ENCODE results near the gene AP1S1. TPM values are rescaled to one million over a fixed set of nuclear protein-coding genes. Genes with fewer than 3 reads are reported as not detected.

Gene AP1S1
- total RNA-seq, 1 donor from 2014 or later, result 50.4 TPM

DNA sequence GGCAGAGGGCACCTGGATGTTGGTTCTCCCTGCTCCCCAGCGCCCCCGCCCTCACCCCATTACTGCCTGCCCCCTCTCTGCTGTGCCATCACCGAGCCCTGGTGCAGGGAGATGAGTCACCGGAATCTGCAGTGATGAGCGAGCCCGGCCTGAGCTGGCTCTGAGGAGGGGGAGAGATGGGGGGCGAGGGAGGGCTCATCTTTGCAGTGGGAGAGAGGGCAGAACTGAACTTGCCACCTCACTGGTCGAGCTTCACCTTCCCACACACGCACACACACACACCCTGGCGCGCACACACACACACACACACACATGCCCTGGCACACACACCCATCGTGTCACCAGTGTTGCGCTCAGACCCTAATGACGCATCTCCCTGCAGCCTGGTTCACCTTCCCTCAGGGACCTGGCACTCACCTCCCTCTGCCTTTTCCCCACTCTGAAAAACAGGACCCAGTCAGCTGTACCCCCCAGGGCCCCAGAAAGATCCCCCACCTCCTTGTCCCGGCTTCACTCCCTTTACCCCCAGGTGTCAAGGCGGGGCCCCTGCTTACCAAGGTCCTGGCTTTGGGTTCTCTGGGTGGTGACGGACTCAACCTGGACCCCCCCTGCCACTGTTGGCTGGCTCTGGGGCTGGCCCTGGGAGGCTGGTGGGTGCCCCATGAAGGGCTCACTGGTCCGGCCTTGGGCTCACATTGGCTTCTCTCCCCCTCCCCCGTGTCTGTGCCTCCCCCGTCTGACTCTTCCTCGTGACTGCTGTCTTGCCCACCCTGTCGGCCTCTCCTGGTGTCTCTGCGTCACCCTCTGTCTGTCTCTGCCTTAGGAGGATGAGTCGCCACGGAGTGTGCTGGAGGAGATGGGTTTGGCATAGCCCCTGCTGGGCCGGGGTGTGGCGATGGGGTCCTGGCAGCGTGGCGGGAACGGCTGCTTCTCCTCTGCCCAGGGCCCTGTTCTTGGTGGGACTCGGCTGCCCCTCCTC, 5.7 kb downstream of the AP1S1 start:
- Mint-ChIP-seq H3K4me3 (ENCODE audit: unreplicated experiment) (no peak overlapping the region), H3K9me3 (ENCODE audit: unreplicated experiment) (peaks cover 8% of the 10 kb centered on the region), H3K4me1 (ENCODE audit: low read depth, unreplicated experiment) (peaks cover 11% of the 10 kb centered on the region), H3K27me3 (ENCODE audit: unreplicated experiment) (peaks cover 24% of the 10 kb centered on the region), H3K27ac (ENCODE audit: unreplicated experiment) (no peak overlapping the region), H3K36me3 (ENCODE audit: unreplicated experiment) (no peaks in the 10 kb centered on the region)
- DNase-seq, result no peak
- TF ChIP-seq, protein P1, sequence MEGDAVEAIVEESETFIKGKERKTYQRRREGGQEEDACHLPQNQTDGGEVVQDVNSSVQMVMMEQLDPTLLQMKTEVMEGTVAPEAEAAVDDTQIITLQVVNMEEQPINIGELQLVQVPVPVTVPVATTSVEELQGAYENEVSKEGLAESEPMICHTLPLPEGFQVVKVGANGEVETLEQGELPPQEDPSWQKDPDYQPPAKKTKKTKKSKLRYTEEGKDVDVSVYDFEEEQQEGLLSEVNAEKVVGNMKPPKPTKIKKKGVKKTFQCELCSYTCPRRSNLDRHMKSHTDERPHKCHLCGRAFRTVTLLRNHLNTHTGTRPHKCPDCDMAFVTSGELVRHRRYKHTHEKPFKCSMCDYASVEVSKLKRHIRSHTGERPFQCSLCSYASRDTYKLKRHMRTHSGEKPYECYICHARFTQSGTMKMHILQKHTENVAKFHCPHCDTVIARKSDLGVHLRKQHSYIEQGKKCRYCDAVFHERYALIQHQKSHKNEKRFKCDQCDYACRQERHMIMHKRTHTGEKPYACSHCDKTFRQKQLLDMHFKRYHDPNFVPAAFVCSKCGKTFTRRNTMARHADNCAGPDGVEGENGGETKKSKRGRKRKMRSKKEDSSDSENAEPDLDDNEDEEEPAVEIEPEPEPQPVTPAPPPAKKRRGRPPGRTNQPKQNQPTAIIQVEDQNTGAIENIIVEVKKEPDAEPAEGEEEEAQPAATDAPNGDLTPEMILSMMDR (IDR thresholded peaks at IDR 0.05; ENCODE audit: partially characterized antibody, unreplicated experiment), result no peak

GRCh38 chr7:101160910-101161309, 6.6 kb downstream of the AP1S1 start:
- Mint-ChIP-seq H3K27ac (ENCODE audit: unreplicated experiment) (no peak overlapping the region), H3K4me3 (ENCODE audit: unreplicated experiment) (no peak overlapping the region), H3K4me1 (ENCODE audit: low read depth, unreplicated experiment) (peaks cover 8% of the 10 kb centered on the region), H3K27me3 (ENCODE audit: unreplicated experiment) (peaks cover 24% of the 10 kb centered on the region), H3K9me3 (ENCODE audit: unreplicated experiment) (peaks cover 11% of the 10 kb centered on the region), H3K36me3 (ENCODE audit: unreplicated experiment) (no peaks in the 10 kb centered on the region)
- TF ChIP-seq, protein P1 (IDR thresholded peaks at IDR 0.05; ENCODE audit: partially characterized antibody, unreplicated experiment), result no peak
- DNase-seq, result no peak

- H3K9me3 Mint-ChIP-seq (ENCODE audit: unreplicated experiment), result peaks cover 11% of the 10 kb centered on the region
- peak overlapping the region; percentile 52 for H3K27ac Mint-ChIP-seq (ENCODE audit: unreplicated experiment)
- peaks cover 28% of the 10 kb centered on the region for H3K27me3 Mint-ChIP-seq (ENCODE audit: unreplicated experiment)
- H3K4me3 Mint-ChIP-seq (ENCODE audit: unreplicated experiment), result peak overlapping the region; percentile 86
- DNase-seq, result no peak
- TF ChIP-seq, protein P1 (IDR thresholded peaks at IDR 0.05; ENCODE audit: partially characterized antibody, unreplicated experiment), result no peak
- H3K36me3 Mint-ChIP-seq (ENCODE audit: unreplicated experiment), result no peaks in the 10 kb centered on the region
- H3K4me1 Mint-ChIP-seq (ENCODE audit: low read depth, unreplicated experiment), result peaks cover 11% of the 10 kb centered on the region
Observed at GRCh38 chr7:101161692-101162471, 7.6 kb downstream of the AP1S1 start.

- Mint-ChIP-seq H3K27me3 (ENCODE audit: unreplicated experiment) (peaks cover 35% of the 10 kb centered on the region), H3K4me3 (ENCODE audit: unreplicated experiment) (peak overlapping the region; percentile 86), H3K9me3 (ENCODE audit: unreplicated experiment) (peaks cover 12% of the 10 kb centered on the region), H3K4me1 (ENCODE audit: low read depth, unreplicated experiment) (peaks cover 20% of the 10 kb centered on the region), H3K27ac (ENCODE audit: unreplicated experiment) (peak overlapping the region; percentile 52), H3K36me3 (ENCODE audit: unreplicated experiment) (no peaks in the 10 kb centered on the region)
- TF ChIP-seq, protein P1 (IDR thresholded peaks at IDR 0.05; ENCODE audit: partially characterized antibody, unreplicated experiment), result no peak
- DNase-seq, result peak; percentile 83
Observed at GRCh38 chr7:101162551-101163278, 8.4 kb downstream of the AP1S1 start.
